ENCODE measurements around the gene CNBD2. TPM values are rescaled to one million over a fixed set of nuclear protein-coding genes. Genes with fewer than 3 reads are reported as not detected.

The CNBD2 gene
- total and polyA plus RNA-seq, 10 of the 15 experiments (the other 5 are each of a cell fraction or from before 2014, with no cell fraction given): 0.86 to 7.4 (median 4.6) TPM

- TF ChIP-seq, protein P1, sequence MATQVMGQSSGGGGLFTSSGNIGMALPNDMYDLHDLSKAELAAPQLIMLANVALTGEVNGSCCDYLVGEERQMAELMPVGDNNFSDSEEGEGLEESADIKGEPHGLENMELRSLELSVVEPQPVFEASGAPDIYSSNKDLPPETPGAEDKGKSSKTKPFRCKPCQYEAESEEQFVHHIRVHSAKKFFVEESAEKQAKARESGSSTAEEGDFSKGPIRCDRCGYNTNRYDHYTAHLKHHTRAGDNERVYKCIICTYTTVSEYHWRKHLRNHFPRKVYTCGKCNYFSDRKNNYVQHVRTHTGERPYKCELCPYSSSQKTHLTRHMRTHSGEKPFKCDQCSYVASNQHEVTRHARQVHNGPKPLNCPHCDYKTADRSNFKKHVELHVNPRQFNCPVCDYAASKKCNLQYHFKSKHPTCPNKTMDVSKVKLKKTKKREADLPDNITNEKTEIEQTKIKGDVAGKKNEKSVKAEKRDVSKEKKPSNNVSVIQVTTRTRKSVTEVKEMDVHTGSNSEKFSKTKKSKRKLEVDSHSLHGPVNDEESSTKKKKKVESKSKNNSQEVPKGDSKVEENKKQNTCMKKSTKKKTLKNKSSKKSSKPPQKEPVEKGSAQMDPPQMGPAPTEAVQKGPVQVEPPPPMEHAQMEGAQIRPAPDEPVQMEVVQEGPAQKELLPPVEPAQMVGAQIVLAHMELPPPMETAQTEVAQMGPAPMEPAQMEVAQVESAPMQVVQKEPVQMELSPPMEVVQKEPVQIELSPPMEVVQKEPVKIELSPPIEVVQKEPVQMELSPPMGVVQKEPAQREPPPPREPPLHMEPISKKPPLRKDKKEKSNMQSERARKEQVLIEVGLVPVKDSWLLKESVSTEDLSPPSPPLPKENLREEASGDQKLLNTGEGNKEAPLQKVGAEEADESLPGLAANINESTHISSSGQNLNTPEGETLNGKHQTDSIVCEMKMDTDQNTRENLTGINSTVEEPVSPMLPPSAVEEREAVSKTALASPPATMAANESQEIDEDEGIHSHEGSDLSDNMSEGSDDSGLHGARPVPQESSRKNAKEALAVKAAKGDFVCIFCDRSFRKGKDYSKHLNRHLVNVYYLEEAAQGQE (IDR thresholded peaks at IDR 0.05; ENCODE audit: low read depth, low read length): no peak
- TF ChIP-seq RAD51 (IDR thresholded peaks at IDR 0.05): no peak
- no peak for TF ChIP-seq BCL11A (IDR thresholded peaks at IDR 0.05; ENCODE audit: low read depth, low read length)
- no peak for TF ChIP-seq SMC3 (IDR thresholded peaks at IDR 0.05; ENCODE audit: borderline replicate concordance, low read length)
- no peak for TF ChIP-seq BRCA1 (IDR thresholded peaks at IDR 0.05; ENCODE audit: low read depth, low read length)
- TF ChIP-seq EZH2 (IDR thresholded peaks at IDR 0.05; ENCODE audit: borderline replicate concordance, control insufficient read depth, low read depth, low read length): no peak
- no peak for TF ChIP-seq POLR2AphosphoS2 (IDR thresholded peaks at IDR 0.05; ENCODE audit: low read depth, low read length)
- TF ChIP-seq BHLHE40 (IDR thresholded peaks at IDR 0.05; ENCODE audit: borderline replicate concordance in 1 of 2, low read depth in 2 of 2, low read length in 1 of 2): no peak
- TF ChIP-seq RELA (IDR thresholded peaks at IDR 0.05; ENCODE audit: borderline replicate concordance, partially characterized antibody): no peak
Measured at GRCh38 chr20:36062799-36063198, 94.4 kb downstream of the CNBD2 start (continued).

Data from GM12878 (cell line).